Measurements from ENCODE around the gene ZNF778. TPM values are rescaled to one million over a fixed set of nuclear protein-coding genes. Genes with fewer than 3 reads are reported as not detected.

The ZNF778 gene
- total RNA-seq, 2 donors from 2014 or later: 5.5 to 8.7 TPM

GRCh38 chr16:89275837-89276720 lies 58.6 kb downstream of the ZNF778 start:
- Mint-ChIP-seq H3K4me1 (peaks cover 5% of the 10 kb centered on the region), H3K36me3 (ENCODE audit: low read depth) (peaks cover 75% of the 10 kb centered on the region), H3K27ac (no peak overlapping the region), H3K4me3 (no peak overlapping the region), H3K9me3 (no peaks in the 10 kb centered on the region), H3K27me3 (no peaks in the 10 kb centered on the region)
- ATAC-seq (replicated peaks): no peak

DNA sequence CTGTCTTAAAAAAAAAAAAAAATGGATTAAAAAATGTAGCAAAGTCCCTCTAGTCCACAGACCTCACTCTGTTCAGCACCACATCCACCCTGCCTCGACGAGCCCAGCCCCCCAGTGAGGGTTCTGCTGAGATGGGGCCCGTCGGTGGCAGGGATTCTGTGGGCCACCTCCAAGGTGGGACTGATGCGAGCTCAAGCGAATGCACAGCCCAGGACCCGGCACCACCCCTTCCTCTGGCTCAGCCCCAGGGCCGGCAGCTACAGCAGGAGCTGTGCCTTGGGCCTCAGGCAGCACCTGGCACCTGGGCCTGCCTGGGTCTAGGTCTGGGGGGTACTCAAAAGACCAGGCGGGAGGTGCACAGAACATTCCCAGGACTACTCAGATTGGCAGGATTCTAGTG lies 59.5 kb downstream of the ZNF778 start:
- no peaks in the 10 kb centered on the region for H3K9me3 Mint-ChIP-seq
- peaks cover 5% of the 10 kb centered on the region for H3K4me1 Mint-ChIP-seq

GRCh38 chr16:89277641-89278341 lies 60.3 kb downstream of the ZNF778 start:
- H3K36me3 Mint-ChIP-seq (ENCODE audit: low read depth): peaks cover 58% of the 10 kb centered on the region
- H3K9me3 Mint-ChIP-seq: no peaks in the 10 kb centered on the region
- no peaks in the 10 kb centered on the region for H3K27me3 Mint-ChIP-seq
- H3K4me3 Mint-ChIP-seq: no peak overlapping the region
- H3K4me1 Mint-ChIP-seq: peaks cover 5% of the 10 kb centered on the region
- H3K27ac Mint-ChIP-seq: peak overlapping the region; percentile 47
- no peak for ATAC-seq (replicated peaks)

More for the DNA sequence above, 59.5 kb downstream of the ZNF778 start:
- Mint-ChIP-seq H3K27me3 (no peaks in the 10 kb centered on the region), H3K27ac (peak overlapping the region; percentile 47), H3K4me3 (no peak overlapping the region), H3K36me3 (ENCODE audit: low read depth) (peaks cover 65% of the 10 kb centered on the region)
- ATAC-seq (replicated peaks): no peak

- H3K4me3 Mint-ChIP-seq: no peak overlapping the region
- no peaks in the 10 kb centered on the region for H3K9me3 Mint-ChIP-seq
- ATAC-seq (replicated peaks): no peak
- H3K4me1 Mint-ChIP-seq: peaks cover 2% of the 10 kb centered on the region
- H3K36me3 Mint-ChIP-seq (ENCODE audit: low read depth): peaks cover 49% of the 10 kb centered on the region
- H3K27ac Mint-ChIP-seq: no peak overlapping the region
- no peaks in the 10 kb centered on the region for H3K27me3 Mint-ChIP-seq
Measured at GRCh38 chr16:89278441-89279240, 61.1 kb downstream of the ZNF778 start.

GRCh38 chr16:89279666-89280481 lies 62.4 kb downstream of the ZNF778 start:
- Mint-ChIP-seq H3K9me3 (no peaks in the 10 kb centered on the region), H3K36me3 (ENCODE audit: low read depth) (peaks cover 38% of the 10 kb centered on the region), H3K27me3 (no peaks in the 10 kb centered on the region), H3K4me3 (no peak overlapping the region), H3K4me1 (no peaks in the 10 kb centered on the region), H3K27ac (no peak overlapping the region)
- ATAC-seq (replicated peaks): no peak

GRCh38 chr16:89280546-89281188 lies 63.2 kb downstream of the ZNF778 start:
- no peak for ATAC-seq (replicated peaks)
- H3K27me3 Mint-ChIP-seq: no peaks in the 10 kb centered on the region
- peaks cover 30% of the 10 kb centered on the region for H3K36me3 Mint-ChIP-seq (ENCODE audit: low read depth)
- H3K27ac Mint-ChIP-seq: no peak overlapping the region
- no peaks in the 10 kb centered on the region for H3K9me3 Mint-ChIP-seq
- H3K4me3 Mint-ChIP-seq: no peak overlapping the region
- H3K4me1 Mint-ChIP-seq: no peaks in the 10 kb centered on the region

GRCh38 chr16:89281189-89281577 lies 63.7 kb downstream of the ZNF778 start:
- no peak for ATAC-seq (replicated peaks)
- Mint-ChIP-seq H3K9me3 (no peaks in the 10 kb centered on the region), H3K27me3 (no peaks in the 10 kb centered on the region), H3K27ac (no peak overlapping the region), H3K4me3 (no peak overlapping the region), H3K36me3 (ENCODE audit: low read depth) (peaks cover 25% of the 10 kb centered on the region), H3K4me1 (no peaks in the 10 kb centered on the region)

- ATAC-seq (replicated peaks): no peak
- Mint-ChIP-seq H3K4me1 (no peaks in the 10 kb centered on the region), H3K4me3 (no peak overlapping the region), H3K36me3 (ENCODE audit: low read depth) (peaks cover 18% of the 10 kb centered on the region), H3K27me3 (no peaks in the 10 kb centered on the region), H3K27ac (no peak overlapping the region), H3K9me3 (no peaks in the 10 kb centered on the region)
Measured at GRCh38 chr16:89281829-89282228, 64.3 kb downstream of the ZNF778 start.

DNA sequence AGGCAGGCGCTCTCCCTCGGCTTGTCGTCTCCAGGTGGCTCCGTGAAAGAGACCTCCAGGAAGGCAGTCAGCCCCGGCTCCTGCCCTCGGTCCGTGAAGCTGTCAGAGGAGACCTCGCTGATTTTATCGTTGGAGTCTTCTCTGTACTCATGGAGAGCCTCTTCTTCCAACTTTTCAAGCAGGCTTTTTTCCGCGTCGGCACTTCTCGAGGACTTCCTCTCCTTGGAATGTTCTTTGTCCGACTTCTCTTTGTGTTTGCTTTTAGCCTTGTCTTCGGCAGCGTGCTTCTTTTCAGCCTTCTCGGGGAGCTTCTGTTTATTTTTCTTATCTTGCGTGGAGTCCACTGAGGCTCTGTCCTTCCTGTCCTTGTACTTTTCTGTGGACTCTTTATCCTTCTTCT lies 65.0 kb downstream of the ZNF778 start:
- Mint-ChIP-seq H3K27ac (no peak overlapping the region), H3K27me3 (no peaks in the 10 kb centered on the region), H3K9me3 (no peaks in the 10 kb centered on the region)

GRCh38 chr16:89283449-89283848 lies 65.9 kb downstream of the ZNF778 start:
- Mint-ChIP-seq H3K27ac (no peak overlapping the region), H3K4me3 (no peak overlapping the region), H3K27me3 (no peaks in the 10 kb centered on the region), H3K4me1 (no peaks in the 10 kb centered on the region), H3K9me3 (no peaks in the 10 kb centered on the region), H3K36me3 (ENCODE audit: low read depth) (peaks cover 5% of the 10 kb centered on the region)
- ATAC-seq (replicated peaks): no peak

More for the DNA sequence above, 65.0 kb downstream of the ZNF778 start:
- peaks cover 11% of the 10 kb centered on the region for H3K36me3 Mint-ChIP-seq (ENCODE audit: low read depth)
- no peak overlapping the region for H3K4me3 Mint-ChIP-seq
- no peak for ATAC-seq (replicated peaks)
- no peaks in the 10 kb centered on the region for H3K4me1 Mint-ChIP-seq

DNA sequence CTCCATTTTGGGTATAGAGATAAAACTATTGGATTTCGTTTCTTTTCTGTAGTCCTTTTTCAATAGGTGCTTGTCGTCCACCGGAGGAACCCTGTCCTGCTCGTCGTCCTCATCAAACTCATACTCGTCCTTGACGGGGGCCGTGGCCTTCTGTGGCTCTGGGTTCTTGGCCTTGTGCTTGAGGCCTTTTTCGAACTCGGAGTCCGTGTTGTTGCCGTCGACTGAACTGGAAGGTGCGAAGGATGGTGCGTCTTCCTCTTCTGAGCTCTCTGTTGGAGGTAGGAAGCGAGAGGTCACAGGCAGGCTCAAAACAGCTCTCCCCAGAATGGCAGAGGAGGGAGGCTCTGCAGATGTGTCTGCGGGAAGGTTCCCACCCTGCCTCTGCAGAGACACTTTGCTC lies 67.9 kb downstream of the ZNF778 start:
- Mint-ChIP-seq H3K9me3 (no peaks in the 10 kb centered on the region), H3K4me1 (no peaks in the 10 kb centered on the region), H3K27ac (no peak overlapping the region), H3K4me3 (no peak overlapping the region), H3K36me3 (ENCODE audit: low read depth) (no peaks in the 10 kb centered on the region), H3K27me3 (no peaks in the 10 kb centered on the region)
- ATAC-seq (replicated peaks): no peak

DNA sequence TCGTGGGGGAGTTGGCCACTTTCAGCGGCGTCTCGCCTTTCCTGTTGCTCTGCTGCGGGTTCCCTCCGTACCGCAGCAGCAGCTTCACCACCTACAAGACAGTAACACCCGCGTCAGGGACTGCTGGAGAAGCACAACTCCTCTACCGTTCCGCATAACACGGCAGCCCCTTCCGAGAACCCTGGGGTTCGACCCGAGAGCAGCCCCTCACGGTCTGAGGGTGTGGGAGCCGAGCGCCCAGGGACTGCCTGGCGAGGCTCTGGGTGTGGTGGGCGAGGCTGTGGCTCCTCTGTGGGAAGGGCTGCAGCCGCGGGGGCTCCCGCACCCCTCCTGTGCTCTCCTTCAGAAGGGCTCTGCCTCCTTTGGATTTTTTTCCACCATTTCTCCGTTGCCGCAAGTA lies 68.6 kb downstream of the ZNF778 start:
- ATAC-seq (replicated peaks): no peak
- H3K27me3 Mint-ChIP-seq: no peaks in the 10 kb centered on the region
- H3K27ac Mint-ChIP-seq: no peak overlapping the region
- no peaks in the 10 kb centered on the region for H3K4me1 Mint-ChIP-seq
- no peak overlapping the region for H3K4me3 Mint-ChIP-seq
- H3K9me3 Mint-ChIP-seq: no peaks in the 10 kb centered on the region
- peaks cover 6% of the 10 kb centered on the region for H3K36me3 Mint-ChIP-seq (ENCODE audit: low read depth)
